ENCODE measurements around the gene AGTR1. TPM values are rescaled to one million over a fixed set of nuclear protein-coding genes. Genes with fewer than 3 reads are reported as not detected.

The AGTR1 gene
- total RNA-seq, 1 experiment from 2014 or later, result not detected

DNA sequence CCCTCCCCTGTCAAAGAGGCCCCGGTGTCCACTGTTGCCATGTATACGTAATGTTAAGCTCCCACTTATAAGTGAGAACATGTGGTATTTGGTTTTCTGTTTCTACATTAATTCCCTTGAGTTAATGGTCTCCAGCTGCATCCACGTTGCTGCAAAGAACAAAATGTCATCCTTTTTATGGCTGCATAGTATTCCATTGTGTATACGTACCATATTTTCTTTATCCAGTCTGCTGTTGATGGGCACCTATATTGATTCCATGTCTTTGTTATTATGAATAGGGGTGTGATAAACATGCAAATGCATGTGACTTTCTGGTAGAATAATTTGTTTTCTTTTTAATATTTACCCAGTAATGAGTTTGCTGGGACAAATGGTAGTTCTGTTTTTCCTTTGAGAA is 43.3 kb upstream of the AGTR1 start:
- H3K79me2 ChIP-seq (ENCODE audit: insufficient read depth, low read length), result no peaks in the 10 kb centered on the region
- no peak overlapping the region for H3K4ac ChIP-seq (ENCODE audit: low read depth, low read length)
- no peak overlapping the region for H2BK20ac ChIP-seq (ENCODE audit: low read depth, low read length, poor library complexity, severe bottlenecking)
- Mint-ChIP-seq H3K4me1 (no peaks in the 10 kb centered on the region), H3K9me3 (peaks cover 0 to 5% of the 10 kb centered on the region in 2 experiments; a peak in 3 of 5 replicates), H3K27me3 (ENCODE audit: low read depth) (no peaks in the 10 kb centered on the region), H3K36me3 (ENCODE audit: insufficient read depth in 1 of 3, low read depth in 3 of 3) (no peaks in the 10 kb centered on the region; a peak in 2 of 7 replicates), H3K27ac (no peak overlapping the region), H3K4me3 (no peak overlapping the region)
- no peaks in the 10 kb centered on the region for H3K4me1 ChIP-seq (ENCODE audit: insufficient read depth, low read length)
- H4K91ac ChIP-seq (ENCODE audit: insufficient read length, low read depth, low read length), result no peak overlapping the region
- H3K79me1 ChIP-seq (ENCODE audit: insufficient read depth, low read depth, low read length, poor library complexity, severe bottlenecking), result no peaks in the 10 kb centered on the region
- DNase-seq, result no peak
- H2BK120ac ChIP-seq (ENCODE audit: low read depth, low read length, poor library complexity, severe bottlenecking), result no peak overlapping the region
- no peak overlapping the region for H4K5ac ChIP-seq (ENCODE audit: insufficient read length, low read depth, low read length)
- no peak overlapping the region for H3K27ac ChIP-seq (ENCODE audit: insufficient read length, low read depth, low read length)
- WGBS (ENCODE audit: extremely low coverage, insufficient read length, low lambda C conversion rate), result no CpG with 5 or more reads among the region's 4 CpGs
- no peak overlapping the region for H2BK12ac ChIP-seq (ENCODE audit: insufficient read length, low read depth, low read length)
- H4K8ac ChIP-seq (replicated peaks; ENCODE audit: insufficient read length, low read depth, low read length), result no peak overlapping the region
- H3K18ac ChIP-seq (ENCODE audit: insufficient read length, low read depth, low read length), result no peak overlapping the region
- H3K23me2 ChIP-seq (ENCODE audit: insufficient read length, low read depth, low read length, poor library complexity, severe bottlenecking), result no peaks in the 10 kb centered on the region
- TF ChIP-seq, protein P1, sequence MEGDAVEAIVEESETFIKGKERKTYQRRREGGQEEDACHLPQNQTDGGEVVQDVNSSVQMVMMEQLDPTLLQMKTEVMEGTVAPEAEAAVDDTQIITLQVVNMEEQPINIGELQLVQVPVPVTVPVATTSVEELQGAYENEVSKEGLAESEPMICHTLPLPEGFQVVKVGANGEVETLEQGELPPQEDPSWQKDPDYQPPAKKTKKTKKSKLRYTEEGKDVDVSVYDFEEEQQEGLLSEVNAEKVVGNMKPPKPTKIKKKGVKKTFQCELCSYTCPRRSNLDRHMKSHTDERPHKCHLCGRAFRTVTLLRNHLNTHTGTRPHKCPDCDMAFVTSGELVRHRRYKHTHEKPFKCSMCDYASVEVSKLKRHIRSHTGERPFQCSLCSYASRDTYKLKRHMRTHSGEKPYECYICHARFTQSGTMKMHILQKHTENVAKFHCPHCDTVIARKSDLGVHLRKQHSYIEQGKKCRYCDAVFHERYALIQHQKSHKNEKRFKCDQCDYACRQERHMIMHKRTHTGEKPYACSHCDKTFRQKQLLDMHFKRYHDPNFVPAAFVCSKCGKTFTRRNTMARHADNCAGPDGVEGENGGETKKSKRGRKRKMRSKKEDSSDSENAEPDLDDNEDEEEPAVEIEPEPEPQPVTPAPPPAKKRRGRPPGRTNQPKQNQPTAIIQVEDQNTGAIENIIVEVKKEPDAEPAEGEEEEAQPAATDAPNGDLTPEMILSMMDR (conservative IDR thresholded peaks at IDR 0.05), result no peak
- no peak overlapping the region for H3K4me2 ChIP-seq (ENCODE audit: insufficient read depth, insufficient read length, low read length)
- no peak overlapping the region for H2BK5ac ChIP-seq (ENCODE audit: insufficient read length, low read length)
- no peaks in the 10 kb centered on the region for H3K27me3 ChIP-seq (ENCODE audit: insufficient read depth, low read length)
- no peaks in the 10 kb centered on the region for H4K20me1 ChIP-seq (ENCODE audit: control insufficient read depth, insufficient read depth, insufficient read length)
- H2AK5ac ChIP-seq (ENCODE audit: insufficient read length, low read length), result no peak overlapping the region
- no peak overlapping the region for H3K56ac ChIP-seq (ENCODE audit: insufficient read length, low read depth, low read length)
- no peak overlapping the region for H3K9ac ChIP-seq (ENCODE audit: extremely low read depth, insufficient read length, low read length)
- no peak overlapping the region for H3K14ac ChIP-seq (ENCODE audit: insufficient read depth, low read length)
- H3T11ph ChIP-seq (ENCODE audit: low read length), result no peak overlapping the region
- H3K23ac ChIP-seq (ENCODE audit: insufficient read length, low read depth, low read length), result no peak overlapping the region
- no peak overlapping the region for H2BK15ac ChIP-seq (ENCODE audit: low read depth, low read length)
- H3K9me3 ChIP-seq (ENCODE audit: control insufficient read depth, low read depth, low read length), result no peaks in the 10 kb centered on the region
- H2AFZ ChIP-seq (ENCODE audit: low read length), result no peak overlapping the region

All from H9 (cell line).